ENCODE results near the gene UCKL1. TPM values are rescaled to one million over a fixed set of nuclear protein-coding genes. Genes with fewer than 3 reads are reported as not detected.

The UCKL1 gene
- total RNA-seq, 2 experiments from 2014 or later = 41.3 to 46.1 TPM

GRCh38 chr20:63970714-63971431, 14.7 kb upstream of the UCKL1 start:
- Histone ChIP-seq H3K27me3 (ENCODE audit: control insufficient read depth in 1 of 2, insufficient read depth in 2 of 2, low read length in 2 of 2) (no peaks in the 10 kb centered on the region), H3K36me3 (ENCODE audit: insufficient read depth, low read length) (peaks cover 31% of the 10 kb centered on the region), H3K4me1 (ENCODE audit: insufficient read depth, low read length) (peaks cover 30% of the 10 kb centered on the region), H3K9me3 (ENCODE audit: control insufficient read depth in 1 of 2, insufficient read depth in 1 of 2, low read length in 2 of 2) (peaks cover 0 to 21% of the 10 kb centered on the region in 2 experiments), H3K4me3 (ENCODE audit: low read length) (no peak overlapping the region), H3K27ac (ENCODE audit: low read depth in 1 of 2, low read length in 2 of 2) (no peak overlapping the region)
- Mint-ChIP-seq H3K9me3 (no peaks in the 10 kb centered on the region), H3K27ac (peak overlapping the region; percentile 58), H3K27me3 (no peaks in the 10 kb centered on the region), H3K4me1 (ENCODE audit: low read depth) (peaks cover 38% of the 10 kb centered on the region), H3K36me3 (ENCODE audit: low read depth) (peaks cover 22% of the 10 kb centered on the region), H3K4me3 (peak overlapping the region; percentile 89)
- ATAC-seq (ENCODE audit: poor library complexity) = no peak
- POLR2A ChIA-PET = interaction anchor here (0.6 to 1.0 kb wide), 3 partner anchors 9 to 284 kb away, joined by 3 to 4 read pairs (median 3); no protein-coding TSS in a partner anchor
- CTCF ChIA-PET = no interaction called here
- TF ChIP-seq CTCF (IDR thresholded peaks at IDR 0.05) = no peak
- no peak for DNase-seq
- intact Hi-C loops (cut with DNase I, micrococcal nuclease) = loop anchor here (5.0 to 10.0 kb wide), 3 partner anchors 186 to 389 kb away; partner anchors contain the start of genes ARFRP1 (in 1 of the 2) and ZGPAT (in 1 of the 2)

- intact Hi-C loops (cut with DNase I, micrococcal nuclease) = loop anchor here (5.0 to 10.0 kb wide), 3 partner anchors 185 to 388 kb away; partner anchors contain the start of genes ARFRP1 (in 1 of the 2) and ZGPAT (in 1 of the 2)
- Histone ChIP-seq H3K36me3 (ENCODE audit: insufficient read depth, low read length) (peaks cover 25% of the 10 kb centered on the region), H3K4me1 (ENCODE audit: insufficient read depth, low read length) (peaks cover 30% of the 10 kb centered on the region), H3K4me3 (ENCODE audit: low read length) (peak within 1 kb of the TSS; percentile 56), H3K27ac (ENCODE audit: low read depth in 1 of 2, low read length in 2 of 2) (peak within 1 kb of the TSS; percentile 56 to 70), H3K9me3 (ENCODE audit: control insufficient read depth in 1 of 2, insufficient read depth in 1 of 2, low read length in 2 of 2) (peaks cover 0 to 23% of the 10 kb centered on the region in 2 experiments), H3K27me3 (ENCODE audit: control insufficient read depth in 1 of 2, insufficient read depth in 2 of 2, low read length in 2 of 2) (no peaks in the 10 kb centered on the region)
- peaks cover 22% of the 10 kb centered on the region for H3K36me3 Mint-ChIP-seq (ENCODE audit: low read depth)
- peak within 1 kb of the TSS; percentile 90 for H3K4me3 Mint-ChIP-seq
- CTCF ChIA-PET = no interaction called here
- DNase-seq (peak; percentile 49 to 84 (median 62)), ATAC-seq (ENCODE audit: poor library complexity) (peak; percentile 57)
- no peaks in the 10 kb centered on the region for H3K27me3 Mint-ChIP-seq
- H3K9me3 Mint-ChIP-seq = no peaks in the 10 kb centered on the region
- peaks cover 38% of the 10 kb centered on the region for H3K4me1 Mint-ChIP-seq (ENCODE audit: low read depth)
- POLR2A ChIA-PET = interaction anchor here (1.0 kb wide), 1 partner anchor 10 kb away, joined by 3 read pairs; no protein-coding TSS in a partner anchor
- H3K27ac Mint-ChIP-seq = peak within 1 kb of the TSS; percentile 83
- TF ChIP-seq CTCF (IDR thresholded peaks at IDR 0.05) = no peak
Observed at GRCh38 chr20:63969838-63970713, 13.9 kb upstream of the UCKL1 start, which contains the start of gene ZNF512B. Gene ZNF512B, minus strand, starts transcription at chr20:63969930. Its CDS starts 1,980 bp downstream, at chr20:63967950.

All from CD4-positive, alpha-beta T cell (primary cell).